Measurements from ENCODE around the gene ANKRD63.

DNA sequence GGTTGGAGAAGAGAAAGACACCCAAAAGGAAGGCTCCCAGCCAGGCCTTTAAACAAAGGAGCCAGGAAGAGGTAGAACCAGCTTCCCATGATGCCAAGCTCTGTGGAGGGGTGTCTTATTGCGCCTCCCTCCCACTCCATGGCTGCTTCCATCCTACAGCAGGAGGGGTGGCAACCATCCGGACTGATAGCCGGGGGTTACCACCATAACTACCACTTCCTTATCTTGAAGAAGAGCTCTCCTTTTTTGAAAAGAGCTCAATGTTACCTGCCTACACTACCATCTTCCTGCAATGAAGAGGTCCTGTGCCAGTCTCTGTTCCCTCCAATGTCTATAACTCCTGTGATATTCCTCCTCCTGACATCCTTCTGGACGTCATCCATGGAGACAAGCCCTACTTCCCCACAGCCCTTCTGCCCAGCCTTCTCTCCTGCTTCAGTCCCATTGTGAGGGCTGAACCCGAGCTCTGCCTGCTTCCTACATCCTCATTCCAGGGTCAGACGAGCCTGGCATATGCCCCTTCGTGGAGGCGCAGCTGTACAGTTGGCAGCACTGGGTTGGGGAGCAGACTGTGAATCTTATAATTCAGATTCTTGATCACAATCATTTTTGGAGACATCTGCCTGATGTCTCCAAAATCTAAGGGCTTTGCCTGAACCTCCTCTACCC lies 49.4 kb upstream of the ANKRD63 start:
- TF ChIP-seq, protein P1, sequence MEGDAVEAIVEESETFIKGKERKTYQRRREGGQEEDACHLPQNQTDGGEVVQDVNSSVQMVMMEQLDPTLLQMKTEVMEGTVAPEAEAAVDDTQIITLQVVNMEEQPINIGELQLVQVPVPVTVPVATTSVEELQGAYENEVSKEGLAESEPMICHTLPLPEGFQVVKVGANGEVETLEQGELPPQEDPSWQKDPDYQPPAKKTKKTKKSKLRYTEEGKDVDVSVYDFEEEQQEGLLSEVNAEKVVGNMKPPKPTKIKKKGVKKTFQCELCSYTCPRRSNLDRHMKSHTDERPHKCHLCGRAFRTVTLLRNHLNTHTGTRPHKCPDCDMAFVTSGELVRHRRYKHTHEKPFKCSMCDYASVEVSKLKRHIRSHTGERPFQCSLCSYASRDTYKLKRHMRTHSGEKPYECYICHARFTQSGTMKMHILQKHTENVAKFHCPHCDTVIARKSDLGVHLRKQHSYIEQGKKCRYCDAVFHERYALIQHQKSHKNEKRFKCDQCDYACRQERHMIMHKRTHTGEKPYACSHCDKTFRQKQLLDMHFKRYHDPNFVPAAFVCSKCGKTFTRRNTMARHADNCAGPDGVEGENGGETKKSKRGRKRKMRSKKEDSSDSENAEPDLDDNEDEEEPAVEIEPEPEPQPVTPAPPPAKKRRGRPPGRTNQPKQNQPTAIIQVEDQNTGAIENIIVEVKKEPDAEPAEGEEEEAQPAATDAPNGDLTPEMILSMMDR (IDR thresholded peaks at IDR 0.05; ENCODE audit: poor library complexity) = no peak
- TF ChIP-seq EZH2phosphoT487 (IDR thresholded peaks at IDR 0.05; ENCODE audit: low read depth, severe bottlenecking, unreplicated experiment) (no peak), EZH2 (IDR thresholded peaks at IDR 0.05; ENCODE audit: borderline replicate concordance) (no peak)

All from hepatocyte (in vitro differentiated cells).